Adrenal gland (tissue), 5 donors: ENCODE data around the gene MTHFD1L.

ENCODE experiments used
- CTCF ChIP-seq, 6 experiments: fragments of 450-650 bp in 4 of 6; fragments of 200-600 bp in 2 of 6; sonication (generic) in 1 of 6; IDR thresholded peaks; 1 replicate in 5 of 6; 2 replicates in 1 of 6; pipeline versions ENCODE4 v1.5.1 to v1.8.0; 2016 to 2021; ENCODE audit warnings: antibody characterized with exemption in 6 of 6, mild to moderate bottlenecking in 2 of 6, moderate library complexity in 1 of 6
- POLR2A ChIP-seq, 2 donors: fragments of 450-650 bp; IDR thresholded peaks; one replicate each; pipeline ENCODE4 v1.6.1; 2017; ENCODE audit warnings: antibody characterized with exemption in 2 of 2, mild to moderate bottlenecking in 2 of 2, moderate library complexity in 1 of 2
- donor health status: DM: no; HTN: no; CAD: no.

- TF ChIP-seq CTCF (IDR thresholded peaks at IDR 0.05) = no peak
- no peak for TF ChIP-seq POLR2A (IDR thresholded peaks at IDR 0.05)
Observed at GRCh38 chr6:150894935-150895552, 29.5 kb downstream of the MTHFD1L start.
